GM21367 (cell line): ENCODE data around the gene MMD.
"Not testable (repeated sequence)": the region's sequence is repeated elsewhere in the genome, so short reads cannot be mapped to it uniquely, and the experiment has no call there.

Experiments
- ATAC-seq: cut with Tn5 transposase; IDR thresholded peaks from one replicate; pipeline ENCODE4 v1.9.1; 2021; ENCODE audit not compliant: unreplicated experiment

Gene MMD

DNA sequence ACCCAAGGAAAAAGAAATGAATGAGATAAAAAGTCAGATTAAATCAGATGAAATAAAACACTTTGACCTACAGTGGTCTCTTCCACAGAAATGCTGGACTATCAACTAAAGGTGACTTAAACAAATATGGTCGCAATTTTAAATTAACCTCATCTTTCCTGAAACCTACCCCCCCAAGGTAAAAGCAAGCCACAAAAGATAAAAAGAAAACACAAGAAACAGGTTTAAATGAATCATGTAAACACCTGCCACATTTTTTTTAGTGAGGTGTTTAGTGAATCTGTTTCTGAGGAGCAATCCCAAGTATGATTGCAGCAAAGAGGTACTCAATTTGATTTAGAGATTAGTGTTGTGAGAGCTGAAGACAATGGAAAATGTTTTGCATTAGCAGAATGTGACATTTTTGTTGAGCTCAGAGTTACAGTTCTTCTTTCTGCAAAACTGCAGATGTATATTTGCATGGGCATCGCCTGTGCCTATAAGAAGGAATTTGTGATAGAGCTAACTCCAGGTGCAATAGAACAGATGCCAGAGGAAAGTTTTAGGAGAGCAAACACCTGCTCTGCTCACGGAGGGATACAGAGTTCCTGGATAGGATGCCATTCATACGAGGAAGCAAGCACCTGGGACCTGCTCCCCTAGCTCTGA lies 3.4 kb upstream of the MMD start:
- ATAC-seq = no peak

DNA sequence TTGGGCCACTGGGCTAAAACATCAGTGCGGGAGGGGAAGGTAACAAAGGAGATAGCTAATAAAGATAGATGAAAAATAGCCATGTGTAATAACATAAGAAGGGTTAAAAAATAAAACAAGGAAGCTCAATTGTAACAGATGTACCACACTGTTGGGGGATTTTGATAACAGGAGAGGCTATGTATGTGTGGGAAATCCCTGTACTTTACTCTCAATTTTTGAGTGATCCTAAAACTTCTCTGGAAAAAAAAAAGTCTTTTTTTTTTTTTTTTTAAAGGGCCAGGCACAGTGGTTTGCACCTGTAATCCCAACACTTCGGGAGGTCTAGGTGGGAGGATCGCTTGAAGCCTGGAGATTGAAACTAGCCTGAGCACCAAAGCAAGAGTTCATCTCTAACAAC lies 1.9 kb upstream of the MMD start:
- ATAC-seq = no peak

DNA sequence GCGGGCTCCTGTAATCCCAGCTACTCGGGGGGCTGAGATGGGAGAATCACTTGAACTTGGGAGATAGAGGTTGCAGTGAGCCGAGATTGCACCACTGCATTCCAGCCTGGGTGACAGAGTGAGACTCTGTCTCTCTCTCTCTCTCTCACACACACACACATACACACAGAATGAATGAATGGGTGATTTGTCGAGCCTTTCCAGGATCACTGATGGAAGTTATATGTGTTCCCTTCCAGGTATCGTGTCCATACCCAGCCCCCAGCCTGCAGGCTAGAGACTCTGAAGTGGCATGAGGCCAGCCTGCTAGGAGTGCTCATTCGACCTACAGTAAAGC lies 1.2 kb upstream of the MMD start:
- not testable (repeated sequence) for ATAC-seq

DNA sequence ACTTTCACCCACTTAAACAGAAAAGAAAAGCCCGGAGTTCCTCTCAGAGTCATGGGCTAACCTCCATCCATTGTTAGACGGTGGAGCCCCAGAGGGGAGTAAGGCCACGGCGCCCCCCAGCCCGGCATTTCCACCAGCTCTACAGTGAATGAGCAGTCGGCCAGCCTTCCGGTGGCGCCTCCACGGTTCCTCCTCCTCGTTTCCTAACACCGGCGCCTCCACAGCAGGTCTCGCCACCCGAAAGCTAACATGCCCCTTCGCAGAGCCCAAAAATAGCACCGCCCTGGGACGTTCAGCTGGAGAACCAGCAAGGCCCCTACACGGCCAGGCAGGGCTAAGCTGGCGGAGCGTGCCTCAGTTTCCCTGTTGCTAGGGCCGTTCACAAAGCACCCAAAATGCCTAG lies 858 bp downstream of the MMD start:
- no peak for ATAC-seq

DNA sequence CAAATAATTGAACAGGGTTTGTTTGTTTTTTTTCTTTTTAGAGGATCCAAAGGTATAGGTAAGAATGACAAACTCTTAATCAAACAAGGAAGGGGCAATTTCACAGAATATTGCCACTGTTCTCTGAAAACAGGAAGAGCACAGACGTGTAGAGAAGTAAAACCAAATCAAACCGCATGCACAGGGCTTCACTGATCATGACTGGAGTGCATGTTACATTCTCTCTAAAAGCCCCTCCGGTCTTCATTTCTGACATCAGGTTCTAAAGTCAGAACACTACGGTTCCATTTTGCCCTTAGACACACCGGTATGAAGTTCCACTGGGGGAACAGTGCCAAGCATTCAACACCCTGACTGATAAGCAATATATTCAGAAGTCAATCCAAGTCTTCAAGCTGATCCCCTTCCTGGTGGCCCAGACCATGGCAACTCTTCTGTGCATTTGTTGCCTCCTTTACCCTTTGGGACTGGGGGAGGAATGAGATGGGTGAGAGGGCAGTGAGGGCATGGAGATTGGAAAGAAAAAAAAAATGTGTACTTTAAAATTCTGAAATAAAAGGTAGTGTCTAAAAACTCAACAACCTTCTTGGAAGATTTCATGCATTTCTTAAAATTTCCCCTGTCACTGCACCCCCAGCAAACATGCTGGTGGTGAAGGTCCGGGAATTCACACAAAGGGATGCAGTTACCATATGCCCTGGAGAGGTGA lies 1.4 kb downstream of the MMD start:
- ATAC-seq = peak; percentile 24

DNA sequence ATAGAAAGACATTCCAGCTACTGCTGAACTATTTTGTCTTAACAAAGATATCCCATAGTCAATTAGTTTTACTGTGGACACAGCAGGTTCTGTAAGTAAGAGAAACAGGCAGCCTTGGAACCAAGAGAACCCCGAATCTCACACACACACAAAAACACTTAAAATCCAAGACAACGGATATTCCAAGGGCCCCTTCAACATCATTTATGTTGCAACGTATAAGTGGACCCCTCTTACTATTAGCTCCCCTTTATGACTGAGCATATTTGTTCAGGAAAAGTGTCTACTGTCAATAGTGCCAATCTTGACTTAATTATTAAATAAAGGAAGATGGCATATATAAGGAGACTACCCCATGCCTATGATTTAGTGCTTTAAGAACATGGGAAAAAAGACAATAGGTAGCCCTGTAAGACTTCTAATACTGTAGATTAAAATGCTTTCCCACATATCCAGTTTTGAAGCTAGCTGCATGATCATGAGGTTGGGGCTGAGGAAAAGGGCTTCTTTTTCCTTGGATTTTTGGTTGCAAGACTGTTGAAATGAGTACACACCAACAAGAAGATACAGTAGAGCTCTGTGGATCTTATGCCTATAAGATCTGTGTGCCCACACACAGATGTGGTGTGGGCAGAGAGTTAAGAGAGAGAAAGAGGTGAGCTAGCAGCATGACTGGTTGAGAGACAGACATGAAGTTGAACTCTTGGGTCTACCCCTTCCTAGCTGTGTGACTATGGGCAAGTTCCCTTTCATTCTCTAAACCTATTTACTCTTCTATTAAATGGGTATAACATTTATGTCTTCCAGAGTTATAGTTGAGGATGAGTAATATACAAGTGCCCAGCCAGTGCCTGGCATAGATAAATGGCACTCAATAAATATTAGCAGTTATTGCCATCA lies 3.0 kb downstream of the MMD start:
- no peak for ATAC-seq

DNA sequence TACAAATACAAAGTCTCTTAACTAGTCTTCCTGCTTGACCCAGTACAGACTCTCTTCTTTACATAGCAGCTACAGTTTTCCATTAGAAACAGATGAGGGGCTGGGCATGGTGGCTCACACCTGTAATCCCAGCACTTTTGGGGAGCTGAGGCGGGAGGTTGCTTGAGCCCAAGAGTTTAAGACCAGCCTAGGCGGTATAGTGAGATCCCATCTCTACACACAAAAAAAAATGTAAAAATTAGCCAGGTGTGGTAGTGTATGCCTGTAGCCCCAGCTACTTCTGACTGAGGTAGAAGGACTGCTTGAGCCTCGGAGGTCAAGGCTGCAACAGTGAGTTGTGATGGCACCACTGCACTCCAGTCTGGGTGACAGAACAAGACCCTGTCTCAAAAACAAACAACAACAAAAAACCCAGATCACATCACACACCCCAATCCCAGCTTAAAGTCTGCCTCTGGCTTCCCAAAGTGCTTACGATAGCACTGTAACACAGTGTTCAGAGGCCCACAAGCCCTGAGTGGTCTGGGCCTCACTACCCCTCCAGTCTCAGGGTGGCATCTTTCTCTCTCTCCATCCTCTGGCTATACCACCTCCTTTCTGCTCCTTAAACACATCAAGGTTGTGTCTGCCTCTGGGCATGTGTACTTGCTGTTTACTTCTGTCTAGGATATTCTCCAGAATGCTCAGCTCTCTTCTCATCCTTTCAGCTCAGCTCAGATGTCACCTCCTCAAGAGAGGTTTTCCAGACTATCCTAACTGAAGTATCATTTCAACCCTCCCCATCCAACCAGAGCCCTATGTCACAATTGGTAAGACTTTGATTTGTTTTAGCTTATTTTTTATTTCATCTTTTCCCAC lies 4.0 kb downstream of the MMD start:
- ATAC-seq = no peak

DNA sequence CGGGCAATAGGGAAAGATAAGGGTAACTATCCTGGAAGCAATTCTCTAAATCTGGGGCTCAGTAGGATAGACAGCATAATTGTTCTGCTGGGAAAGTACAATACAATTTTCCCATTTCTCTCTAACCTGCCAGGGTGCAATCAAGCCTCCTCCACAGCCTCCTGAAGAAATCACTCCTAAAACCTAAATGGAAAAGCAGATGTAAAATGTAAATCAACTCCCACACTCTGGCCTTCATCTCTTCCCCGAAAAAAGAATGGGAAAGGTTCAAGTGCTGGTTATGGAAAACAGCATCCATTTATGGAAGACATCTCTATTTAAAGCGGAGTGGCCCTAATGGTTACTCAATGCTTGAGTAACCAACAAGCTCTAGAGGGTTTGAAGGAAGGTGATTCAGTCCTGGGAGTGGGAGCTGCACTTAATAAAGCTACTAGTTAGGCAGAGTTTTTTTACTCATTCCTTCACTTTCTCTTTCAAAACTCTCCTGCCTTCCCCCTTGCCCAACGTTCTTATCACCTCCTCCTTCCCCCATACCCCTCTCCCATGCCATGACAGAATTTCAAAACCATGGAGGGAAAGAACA lies 5.1 kb downstream of the MMD start:
- ATAC-seq = no peak

DNA sequence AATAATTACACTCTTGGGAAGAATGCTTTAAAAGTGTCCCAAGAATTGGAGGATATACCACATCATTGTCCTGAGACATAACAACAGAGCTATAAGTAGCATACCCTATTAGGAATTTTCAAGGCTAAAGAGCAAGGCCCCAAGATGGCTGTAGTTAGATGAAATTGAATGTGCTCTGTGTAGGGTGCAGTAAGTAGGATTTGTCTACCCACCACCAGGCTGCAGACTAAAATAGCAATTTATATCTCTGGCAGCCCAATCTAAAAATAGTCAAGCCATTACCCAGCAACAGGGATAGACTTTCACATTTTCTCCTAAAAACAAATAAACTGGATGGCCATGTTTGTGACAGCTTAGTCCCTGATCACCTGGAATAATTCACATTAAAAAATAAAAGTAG lies 5.6 kb downstream of the MMD start:
- ATAC-seq = no peak

DNA sequence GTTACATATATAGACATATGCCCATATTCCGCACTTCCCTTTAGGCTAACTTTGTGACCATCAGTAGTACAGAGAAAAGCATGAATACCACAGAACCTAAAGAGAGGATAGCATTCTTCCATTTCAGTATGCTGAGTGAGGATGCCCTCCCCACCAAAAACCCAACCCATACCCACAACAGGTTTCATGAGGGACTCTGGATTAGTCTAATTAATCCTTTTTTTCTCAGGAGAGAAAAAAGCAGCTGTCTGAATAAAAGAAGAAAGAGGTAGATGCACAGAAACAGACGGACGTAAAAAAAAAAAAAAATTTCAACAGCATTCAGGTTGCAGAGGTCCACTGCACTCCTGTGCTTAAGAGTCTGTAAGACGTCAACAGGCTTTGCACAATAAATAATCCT lies 6.7 kb downstream of the MMD start:
- ATAC-seq = no peak

DNA sequence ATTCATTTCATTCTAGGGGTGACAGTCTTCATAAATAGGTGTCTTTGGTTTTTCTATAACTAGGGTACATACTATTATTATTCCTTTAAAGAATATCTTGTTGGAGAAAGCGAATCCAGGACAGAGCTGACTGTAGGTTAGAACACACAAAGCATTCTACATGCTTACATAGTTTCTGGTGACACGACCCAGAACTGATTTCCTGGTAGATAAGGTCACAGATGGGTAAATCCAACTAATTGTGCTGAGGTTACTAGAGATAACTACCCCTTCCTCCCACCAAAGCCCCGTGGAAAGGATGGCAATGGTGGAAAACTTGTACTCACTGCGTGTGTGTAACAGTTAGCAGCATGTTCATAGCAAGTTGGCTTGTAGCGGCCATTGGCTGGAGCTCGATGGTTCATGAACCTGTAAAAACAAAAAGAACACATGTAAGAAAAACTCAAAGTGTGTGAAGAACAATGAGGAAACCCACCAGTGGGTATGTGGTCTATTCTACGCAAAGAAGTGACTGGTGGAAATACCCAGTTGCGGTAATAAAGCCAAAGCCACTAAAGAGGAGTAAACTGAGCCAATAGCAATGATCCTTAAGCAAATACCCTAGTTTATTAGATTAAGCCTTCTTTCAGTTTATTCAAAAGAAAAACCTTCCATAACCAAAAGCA lies 7.7 kb downstream of the MMD start:
- ATAC-seq = no peak

DNA sequence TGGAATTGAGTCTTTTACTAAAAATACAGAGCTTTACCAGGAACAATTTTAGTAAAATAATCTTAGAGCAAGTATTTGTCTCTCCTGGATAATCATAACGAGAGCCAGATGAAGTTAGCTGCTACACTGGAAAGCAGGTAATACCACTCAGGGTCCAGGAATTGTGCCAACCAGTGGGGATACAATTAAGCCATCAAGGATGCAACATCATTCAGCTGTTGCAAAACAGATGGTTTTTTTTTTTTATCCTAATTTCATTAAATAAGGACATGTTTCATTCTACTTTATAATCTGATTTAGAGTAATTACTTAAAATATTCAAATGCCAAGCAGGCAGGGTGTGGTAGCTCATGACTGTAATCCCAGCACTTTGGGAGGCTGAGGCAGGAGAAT lies 10.2 kb downstream of the MMD start:
- no peak for ATAC-seq

DNA sequence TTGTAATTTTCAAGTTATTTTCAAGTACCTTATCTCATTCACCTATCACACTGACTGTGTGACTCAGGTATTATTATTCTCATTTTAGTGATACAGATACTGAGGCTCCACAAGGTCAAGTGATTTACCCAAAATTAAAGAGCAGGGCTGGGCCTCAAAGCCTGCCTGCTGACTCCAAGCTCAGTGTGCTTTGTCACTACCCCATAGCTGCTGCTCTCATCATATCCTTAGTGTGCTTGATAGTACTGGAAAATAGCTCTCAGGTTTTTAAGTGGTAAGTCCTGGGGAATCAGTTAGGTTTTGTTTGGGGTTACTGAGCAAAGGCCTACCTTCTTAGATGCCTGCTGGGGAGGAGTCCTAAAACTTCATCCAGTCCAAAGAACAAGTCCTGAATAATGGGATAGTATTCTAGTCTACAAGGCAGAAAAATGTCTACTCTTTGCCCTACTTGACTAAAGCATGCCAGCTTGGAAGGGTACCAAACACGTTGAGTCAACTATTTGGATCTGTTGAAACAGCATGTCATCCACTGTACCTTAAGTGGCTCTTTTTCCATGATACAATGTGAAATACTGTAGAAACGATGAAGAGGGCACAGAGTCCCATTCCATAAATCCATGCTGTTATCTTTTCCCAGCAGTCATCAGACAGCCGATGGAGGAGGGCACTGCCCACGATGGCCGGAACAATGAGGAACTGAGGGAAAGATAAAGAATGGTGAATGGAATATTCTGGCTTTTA lies 10.7 kb downstream of the MMD start:
- no peak for ATAC-seq

DNA sequence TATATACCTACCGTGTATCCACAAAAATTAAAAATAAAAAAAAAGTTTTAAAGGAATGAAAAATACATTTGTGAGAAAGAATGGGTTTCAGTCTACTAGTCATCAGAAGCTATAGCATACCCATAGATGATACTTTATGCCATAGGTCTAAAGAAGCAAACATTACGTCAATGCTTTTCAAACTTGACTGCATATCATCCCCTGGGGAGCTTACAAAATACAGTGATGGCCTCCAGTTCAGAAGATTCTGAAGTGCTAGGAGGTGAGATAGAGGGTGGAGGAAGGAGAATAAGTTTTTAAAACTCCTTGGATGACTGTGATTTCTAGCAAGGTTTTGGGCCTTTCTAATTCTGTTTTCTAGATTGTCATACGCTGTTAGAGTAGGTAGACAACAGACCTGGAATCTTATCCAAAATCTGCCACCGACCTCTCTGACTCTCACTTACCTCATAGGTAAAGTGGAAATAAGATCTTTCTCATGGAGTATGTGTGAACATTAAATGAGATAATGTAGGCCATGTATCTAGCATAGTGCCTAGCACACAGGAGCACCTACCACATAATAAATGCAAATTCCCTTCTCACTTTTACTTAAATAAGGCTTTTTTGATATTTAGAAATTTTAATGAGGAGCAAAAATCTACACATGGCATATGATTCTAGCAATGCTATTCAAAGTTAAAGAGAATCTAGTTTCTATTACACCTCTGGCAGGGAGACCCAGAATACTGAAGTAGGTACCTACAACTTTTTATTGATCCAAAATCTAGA lies 12.4 kb downstream of the MMD start:
- no peak for ATAC-seq

DNA sequence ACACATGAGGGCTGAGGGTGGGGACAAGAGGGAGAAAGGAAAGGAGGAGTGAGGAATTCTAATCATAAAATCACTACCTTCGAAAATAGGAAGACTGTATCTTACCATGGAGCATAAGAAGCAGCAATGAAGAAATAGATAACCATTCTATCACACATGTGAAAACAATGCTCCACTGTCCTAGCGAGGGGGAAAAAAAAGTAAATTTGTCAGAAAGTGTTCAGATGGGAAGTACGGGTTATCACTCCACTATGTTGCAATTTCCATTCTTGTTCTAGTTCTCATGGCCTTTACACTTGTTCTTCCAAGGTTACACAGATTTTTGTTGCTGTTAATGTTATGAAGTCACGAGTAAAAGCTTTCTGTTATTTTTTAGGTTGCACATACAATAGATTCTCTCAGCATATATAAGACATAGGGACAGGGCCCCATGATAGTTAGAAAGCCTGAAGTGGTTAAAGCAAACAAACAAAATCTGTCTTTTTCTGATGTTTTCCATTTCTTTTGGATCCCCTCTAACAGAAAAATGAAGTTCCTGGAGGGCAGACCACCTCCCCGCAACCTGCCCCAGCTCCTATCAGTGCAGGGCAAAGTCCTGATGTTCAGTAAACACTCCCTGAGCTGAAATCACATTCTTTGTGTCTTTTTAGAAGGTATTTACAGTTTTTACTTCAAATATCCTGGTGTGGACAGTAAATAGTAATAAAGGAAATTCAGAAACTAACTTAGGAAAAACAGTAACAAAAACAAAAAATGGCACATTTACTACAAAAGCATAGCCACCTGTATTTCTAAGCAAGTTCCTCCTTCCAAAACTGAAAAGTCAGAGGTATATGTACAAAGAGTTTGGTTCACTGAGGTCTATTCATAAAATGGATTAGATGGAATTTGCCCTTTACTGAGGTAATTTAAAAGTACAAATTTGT lies 13.7 kb downstream of the MMD start:
- no peak for ATAC-seq

DNA sequence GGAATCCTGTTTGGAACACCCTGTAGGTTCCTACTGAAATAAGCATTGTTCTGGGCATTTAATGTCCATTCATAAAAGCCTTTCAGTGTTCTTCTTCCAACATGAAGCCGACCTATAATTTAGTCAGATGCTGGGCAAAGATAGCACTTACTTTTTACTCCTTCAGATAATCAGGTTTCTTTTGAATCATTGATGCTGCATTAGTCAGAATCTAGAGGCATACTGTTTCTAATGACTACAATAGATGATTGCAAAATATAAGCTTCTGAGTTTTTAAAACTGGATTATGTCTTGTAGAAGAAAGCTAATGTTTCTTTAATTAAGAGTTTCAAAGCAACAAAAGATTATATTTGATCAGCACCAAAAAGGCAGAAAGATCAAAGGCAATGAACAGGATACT lies 16.0 kb downstream of the MMD start:
- no peak for ATAC-seq

DNA sequence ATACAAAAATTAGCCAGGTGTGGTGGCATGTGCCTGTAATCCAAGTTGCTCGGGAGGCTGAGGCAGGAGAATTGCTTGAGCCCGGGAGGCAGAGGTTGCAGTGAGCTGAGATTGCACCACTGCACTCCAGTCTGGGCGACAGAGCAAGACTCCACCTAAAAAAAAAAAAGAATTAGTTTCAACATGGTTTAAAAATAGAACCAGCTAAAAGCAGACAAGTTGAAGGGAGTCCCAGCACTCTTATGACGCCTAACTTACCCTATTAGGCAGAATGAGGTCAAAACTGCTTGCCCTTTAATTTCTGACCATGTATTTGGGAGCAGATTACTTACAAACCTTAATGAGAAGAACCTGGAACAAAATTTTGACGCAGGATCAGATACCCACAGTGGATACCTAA lies 17.4 kb downstream of the MMD start:
- not testable (repeated sequence) for ATAC-seq

DNA sequence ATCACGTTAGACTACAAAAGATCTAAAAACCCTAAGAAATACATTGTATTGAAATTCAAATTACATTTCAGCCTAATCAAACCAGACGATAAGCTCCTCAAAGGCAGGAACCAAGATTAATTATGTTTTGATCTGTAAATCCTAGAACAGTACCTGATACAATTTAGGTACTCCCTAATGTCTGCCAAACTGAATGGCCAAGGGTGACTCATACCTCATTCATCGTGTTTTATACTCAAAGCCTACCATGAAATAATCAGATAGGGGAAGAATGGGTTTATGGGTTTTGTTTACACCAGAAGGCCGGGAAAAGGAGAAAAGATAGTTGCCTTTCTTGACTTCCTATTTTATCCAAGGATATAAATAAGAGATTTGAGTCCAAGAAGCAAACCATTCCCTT lies 19.3 kb downstream of the MMD start:
- ATAC-seq = no peak
